ENCODE data around the gene SYT3. TPM values are rescaled to one million over a fixed set of nuclear protein-coding genes. Genes with fewer than 3 reads are reported as not detected.

Gene SYT3
- total and polyA plus RNA-seq, 2 of the 8 experiments (the other 6 are each of a cell fraction or from before 2014, with no cell fraction given), result 6.7 to 17.3 TPM

DNA sequence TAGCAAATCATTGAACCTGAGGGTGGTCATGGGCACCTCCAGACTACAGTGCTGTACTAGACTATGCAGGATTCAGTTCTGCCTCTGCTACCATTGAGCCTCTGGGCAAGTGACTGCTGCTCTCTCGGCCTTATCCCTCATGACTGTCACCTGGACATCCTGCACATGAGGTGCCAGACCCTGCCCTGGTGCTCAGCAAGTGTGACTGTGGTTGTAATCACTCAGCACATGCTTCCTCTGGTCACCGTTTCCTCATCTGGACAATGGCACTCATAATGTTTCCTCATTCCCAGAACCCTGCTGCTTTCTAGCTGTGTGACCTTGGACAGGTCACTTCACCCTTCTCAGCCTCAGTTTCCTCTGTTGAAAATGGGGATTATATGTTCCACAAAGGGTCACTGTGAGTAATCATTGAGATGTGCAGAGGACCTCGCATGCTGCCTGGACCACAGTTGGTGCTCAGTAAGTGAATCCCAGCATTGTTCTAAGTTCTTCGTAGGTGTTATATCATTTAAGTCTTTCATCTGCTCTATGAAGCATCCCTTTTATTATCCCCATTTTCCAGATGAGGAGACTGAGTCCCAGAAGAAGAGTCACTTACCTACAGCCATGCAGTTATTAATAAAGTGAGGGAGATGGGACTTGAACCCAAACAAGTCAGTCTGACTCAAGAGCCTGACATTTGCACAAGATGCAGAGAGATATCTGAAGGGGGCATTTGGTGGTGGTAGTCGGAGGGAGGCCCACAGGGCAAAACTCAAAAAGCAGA lies 3.2 kb downstream of the SYT3 start (continued):
- TF ChIP-seq, protein P1, sequence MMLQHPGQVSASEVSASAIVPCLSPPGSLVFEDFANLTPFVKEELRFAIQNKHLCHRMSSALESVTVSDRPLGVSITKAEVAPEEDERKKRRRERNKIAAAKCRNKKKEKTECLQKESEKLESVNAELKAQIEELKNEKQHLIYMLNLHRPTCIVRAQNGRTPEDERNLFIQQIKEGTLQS (IDR thresholded peaks at IDR 0.05; ENCODE audit: insufficient read depth, low read depth, low read length), result no peak
- TF ChIP-seq JUN (IDR thresholded peaks at IDR 0.05; ENCODE audit: low read depth, low read length), result no peak
- no peak for TF ChIP-seq NANOG (IDR thresholded peaks at IDR 0.05; ENCODE audit: insufficient read depth, low read depth, low read length, poor library complexity, severe bottlenecking)
- TF ChIP-seq SP1 (IDR thresholded peaks at IDR 0.05; ENCODE audit: low read depth, low read length), result no peak
- no peak for TF ChIP-seq RBBP5 (IDR thresholded peaks at IDR 0.05; ENCODE audit: borderline replicate concordance, low read depth, low read length)
- TF ChIP-seq CREB1 (IDR thresholded peaks at IDR 0.05), result no peak
- TF ChIP-seq SRF (IDR thresholded peaks at IDR 0.05; ENCODE audit: low read depth, low read length), result no peak
- TF ChIP-seq SUZ12 (IDR thresholded peaks at IDR 0.05; ENCODE audit: low read length), result no peak
- no peak for TF ChIP-seq PHF8 (conservative IDR thresholded peaks at IDR 0.05; ENCODE audit: low read depth, low read length)
- no peak for TF ChIP-seq BRCA1 (IDR thresholded peaks at IDR 0.05; ENCODE audit: low read depth, low read length)

Measured in H1 (cell line).